ENCODE data around the gene DISP2. TPM values are rescaled to one million over a fixed set of nuclear protein-coding genes. Genes with fewer than 3 reads are reported as not detected.
A peak's percentile ranks its signal among the peaks of the same experiment; 100 is the strongest.

Gene DISP2
- total RNA-seq, 1 donor from 2014 or later, result 3.2 TPM

DNA sequence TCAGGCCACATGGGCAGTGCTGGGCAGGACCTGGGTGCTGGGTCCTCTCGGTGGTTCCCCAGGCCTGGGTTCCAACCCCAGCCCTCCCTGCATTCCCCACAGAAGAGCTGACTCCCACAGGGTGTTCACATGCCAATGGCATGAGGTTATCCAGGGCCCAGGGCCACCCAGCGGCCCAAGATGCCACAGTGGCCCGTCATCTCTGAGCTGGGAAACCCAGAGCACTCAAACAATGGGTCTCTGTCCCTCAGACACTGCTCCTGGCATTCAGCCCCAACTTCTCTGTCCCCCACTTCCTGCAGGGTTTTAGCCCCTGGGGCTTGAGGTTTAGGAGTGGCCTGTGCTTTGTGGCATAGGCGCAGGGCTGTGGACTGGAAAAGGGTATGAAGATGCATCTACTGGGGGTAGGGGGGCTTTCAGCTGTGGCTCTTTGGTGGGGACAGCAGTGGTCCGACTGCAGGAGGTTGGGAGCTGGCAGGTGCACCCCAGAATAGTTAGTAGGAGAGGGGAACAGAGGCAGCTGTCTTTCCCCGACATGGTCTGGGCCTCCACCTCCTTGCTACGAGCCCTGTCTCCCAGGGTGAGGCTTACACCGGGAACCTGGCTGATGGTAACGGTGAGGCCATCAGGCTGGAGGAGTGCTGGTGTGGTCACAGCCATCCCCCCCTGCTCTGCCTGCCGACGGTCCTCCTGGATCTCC, 18.9 kb upstream of the DISP2 start:
- H3K4me3 ChIP-seq (ENCODE audit: low read depth, low read length), result peak overlapping the region; percentile 46

DNA sequence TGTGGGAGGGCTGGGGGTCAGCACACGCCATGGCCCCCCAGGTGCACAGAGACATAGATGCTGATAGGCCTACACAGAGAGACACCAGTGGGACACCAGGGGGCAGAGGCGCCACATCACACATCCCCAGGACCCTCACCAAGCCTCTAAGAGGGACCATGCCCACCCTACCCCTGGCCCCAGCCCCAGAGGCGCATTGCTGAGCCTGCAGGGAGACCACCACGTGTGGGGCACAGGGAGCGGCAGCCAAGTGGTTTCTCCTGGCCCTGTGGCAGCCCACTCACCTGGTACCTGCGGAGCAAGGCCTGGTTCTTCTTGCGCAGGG, 18.4 kb upstream of the DISP2 start:
- Histone ChIP-seq H3K4me3 (ENCODE audit: low read depth, low read length) (peak overlapping the region; percentile 46), H3K27me3 (ENCODE audit: control insufficient read depth, insufficient read depth, low read length) (no peaks in the 10 kb centered on the region), H3K36me3 (ENCODE audit: control insufficient read depth, insufficient read depth, low read length) (peaks cover 3% of the 10 kb centered on the region)
- TF ChIP-seq, protein P1, sequence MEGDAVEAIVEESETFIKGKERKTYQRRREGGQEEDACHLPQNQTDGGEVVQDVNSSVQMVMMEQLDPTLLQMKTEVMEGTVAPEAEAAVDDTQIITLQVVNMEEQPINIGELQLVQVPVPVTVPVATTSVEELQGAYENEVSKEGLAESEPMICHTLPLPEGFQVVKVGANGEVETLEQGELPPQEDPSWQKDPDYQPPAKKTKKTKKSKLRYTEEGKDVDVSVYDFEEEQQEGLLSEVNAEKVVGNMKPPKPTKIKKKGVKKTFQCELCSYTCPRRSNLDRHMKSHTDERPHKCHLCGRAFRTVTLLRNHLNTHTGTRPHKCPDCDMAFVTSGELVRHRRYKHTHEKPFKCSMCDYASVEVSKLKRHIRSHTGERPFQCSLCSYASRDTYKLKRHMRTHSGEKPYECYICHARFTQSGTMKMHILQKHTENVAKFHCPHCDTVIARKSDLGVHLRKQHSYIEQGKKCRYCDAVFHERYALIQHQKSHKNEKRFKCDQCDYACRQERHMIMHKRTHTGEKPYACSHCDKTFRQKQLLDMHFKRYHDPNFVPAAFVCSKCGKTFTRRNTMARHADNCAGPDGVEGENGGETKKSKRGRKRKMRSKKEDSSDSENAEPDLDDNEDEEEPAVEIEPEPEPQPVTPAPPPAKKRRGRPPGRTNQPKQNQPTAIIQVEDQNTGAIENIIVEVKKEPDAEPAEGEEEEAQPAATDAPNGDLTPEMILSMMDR (IDR thresholded peaks at IDR 0.05; ENCODE audit: insufficient read depth, low read length, poor library complexity, severe bottlenecking), result peak; percentile 33
- DNase-seq (ENCODE audit: low read depth), result no peak

More for the DNA sequence above, 18.9 kb upstream of the DISP2 start:
- peak; percentile 82 for DNase-seq (ENCODE audit: low read depth)
- peaks cover 3% of the 10 kb centered on the region for H3K36me3 ChIP-seq (ENCODE audit: control insufficient read depth, insufficient read depth, low read length)
- H3K27me3 ChIP-seq (ENCODE audit: control insufficient read depth, insufficient read depth, low read length), result no peaks in the 10 kb centered on the region
- TF ChIP-seq, protein P1 (IDR thresholded peaks at IDR 0.05; ENCODE audit: insufficient read depth, low read length, poor library complexity, severe bottlenecking), result no peak

DNA sequence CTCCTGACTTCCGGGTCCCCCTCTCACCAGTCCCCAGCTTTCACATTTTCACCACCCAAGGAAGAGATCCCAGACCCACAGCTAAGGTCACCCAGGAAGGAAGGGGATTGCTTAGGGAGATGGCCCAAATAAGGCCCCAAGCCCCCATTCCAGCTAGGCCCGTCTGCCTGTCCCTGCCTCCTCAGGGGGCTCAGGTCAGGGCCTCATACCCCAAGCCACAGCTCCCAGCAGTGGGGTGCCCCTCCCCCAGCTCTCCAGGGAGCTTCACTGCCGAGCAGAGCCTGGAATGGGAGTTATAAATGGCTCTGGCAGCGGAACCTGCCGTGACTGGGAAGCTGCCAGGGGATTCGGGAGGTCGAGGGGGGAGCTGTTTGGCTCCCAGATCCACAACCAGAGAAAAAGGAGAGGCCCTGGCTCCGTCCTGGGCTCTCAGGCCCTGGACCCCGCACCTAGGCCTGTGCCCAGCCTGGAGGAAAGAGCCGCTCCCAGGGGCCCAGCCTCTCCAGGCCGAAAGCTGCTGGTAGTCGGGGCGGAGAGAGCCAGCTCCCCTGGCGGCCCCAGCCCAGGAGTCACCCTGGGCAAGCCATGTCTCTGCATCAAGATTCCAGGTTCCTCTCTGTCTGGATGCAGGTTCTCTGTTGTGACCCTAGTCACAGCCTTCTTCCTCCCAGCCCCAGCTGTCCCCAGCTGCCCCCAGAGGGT, 17.8 kb upstream of the DISP2 start:
- no peak for DNase-seq (ENCODE audit: low read depth)

DNA sequence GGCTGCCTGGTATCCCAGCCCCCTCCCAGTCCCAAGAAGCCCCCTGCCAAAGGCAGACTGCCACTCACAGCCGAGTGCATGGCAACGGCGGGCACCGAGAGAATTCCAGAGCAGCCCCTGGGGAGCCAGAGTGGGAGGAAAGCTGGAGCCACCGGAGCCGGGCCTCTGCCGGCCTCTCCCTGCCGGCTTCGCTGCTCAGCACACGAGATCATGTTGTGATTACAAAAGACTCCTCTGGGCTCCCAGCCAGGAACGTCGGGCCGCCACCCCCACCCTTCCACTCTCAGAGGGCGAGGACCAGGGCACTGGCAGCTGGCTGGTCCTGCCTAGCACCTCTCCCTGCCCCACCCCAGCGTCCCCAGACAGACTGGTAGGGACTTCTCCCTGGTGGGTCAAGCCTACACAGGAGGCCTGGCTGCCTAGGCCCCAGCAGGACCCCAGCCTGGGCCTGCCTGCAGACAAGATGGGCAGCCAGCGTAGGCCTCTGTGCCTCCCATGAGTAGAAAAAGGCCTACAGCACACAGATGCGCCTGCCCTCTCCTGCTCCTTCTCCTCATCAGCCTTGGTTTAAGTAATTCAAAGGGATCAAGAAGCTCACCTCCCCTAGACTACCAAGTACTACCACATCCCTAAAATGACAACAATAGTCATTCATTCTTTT, 17.1 kb upstream of the DISP2 start, which contains the start of gene CCDC9B:
Gene CCDC9B, minus strand, starts transcription at position 200 of the 661 bp plus-strand sequence. Its CDS starts 120 bp downstream, at position 80.
- Histone ChIP-seq H3K4me3 (ENCODE audit: low read depth, low read length) (peak within 1 kb of the TSS; percentile 46), H3K27me3 (ENCODE audit: control insufficient read depth, insufficient read depth, low read length) (no peaks in the 10 kb centered on the region), H3K36me3 (ENCODE audit: control insufficient read depth, insufficient read depth, low read length) (peaks cover 3% of the 10 kb centered on the region)
- peak; percentile 54 for DNase-seq (ENCODE audit: low read depth)
- TF ChIP-seq, protein P1 (IDR thresholded peaks at IDR 0.05; ENCODE audit: insufficient read depth, low read length, poor library complexity, severe bottlenecking), result no peak

More for the DNA sequence above, 17.8 kb upstream of the DISP2 start:
- H3K36me3 ChIP-seq (ENCODE audit: control insufficient read depth, insufficient read depth, low read length), result peaks cover 3% of the 10 kb centered on the region
- peak overlapping the region; percentile 46 for H3K4me3 ChIP-seq (ENCODE audit: low read depth, low read length)
- TF ChIP-seq, protein P1 (IDR thresholded peaks at IDR 0.05; ENCODE audit: insufficient read depth, low read length, poor library complexity, severe bottlenecking), result no peak
- H3K27me3 ChIP-seq (ENCODE audit: control insufficient read depth, insufficient read depth, low read length), result no peaks in the 10 kb centered on the region

DNA sequence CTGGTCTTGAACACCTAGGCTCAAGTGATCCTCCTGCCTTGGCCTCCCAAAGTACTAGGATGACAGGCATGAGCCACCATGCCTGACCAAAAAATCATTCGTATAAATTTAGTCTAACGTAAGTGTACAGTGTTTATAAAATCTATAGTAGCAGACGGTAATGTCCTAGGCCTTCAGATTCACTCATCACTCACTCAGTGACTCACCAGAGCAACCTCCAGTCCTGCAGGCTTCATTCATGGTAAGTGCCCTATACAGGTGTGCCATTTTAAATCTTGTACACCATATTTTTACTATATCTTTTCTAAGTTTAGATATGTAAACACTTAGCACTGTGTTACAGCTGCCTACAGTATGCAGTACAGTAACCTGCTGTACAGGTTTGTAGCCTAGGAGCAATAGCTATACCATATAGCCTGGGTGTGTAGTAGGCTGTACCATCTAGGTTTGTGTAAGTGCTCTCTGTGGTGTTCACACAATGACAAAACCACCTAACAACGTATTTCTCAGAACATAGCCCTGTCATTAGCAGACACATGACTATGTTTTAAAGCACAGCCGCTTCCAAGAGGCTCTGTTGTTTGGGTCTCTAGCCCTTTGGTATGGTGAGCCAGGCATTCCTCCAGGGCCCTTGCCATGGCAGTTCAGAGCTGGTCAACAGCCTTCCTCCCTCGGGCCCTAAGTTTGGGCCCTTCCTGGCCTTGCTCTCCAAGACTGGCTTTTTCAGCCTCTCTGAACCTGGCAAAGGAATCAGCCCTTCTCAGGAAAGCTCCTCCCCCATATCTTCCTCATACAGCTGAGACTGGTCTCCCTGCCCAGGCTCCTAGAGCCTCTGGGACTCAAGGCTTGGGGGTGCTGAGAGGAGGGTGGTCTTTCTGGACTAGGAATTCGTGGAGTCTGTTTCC, 15.4 kb upstream of the DISP2 start:
- TF ChIP-seq, protein P1 (IDR thresholded peaks at IDR 0.05; ENCODE audit: insufficient read depth, low read length, poor library complexity, severe bottlenecking), result no peak
- H3K4me3 ChIP-seq (ENCODE audit: low read depth, low read length), result no peak overlapping the region
- DNase-seq (ENCODE audit: low read depth), result no peak
- H3K36me3 ChIP-seq (ENCODE audit: control insufficient read depth, insufficient read depth, low read length), result no peaks in the 10 kb centered on the region
- H3K27me3 ChIP-seq (ENCODE audit: control insufficient read depth, insufficient read depth, low read length), result no peaks in the 10 kb centered on the region

Measured in kidney epithelial cell (primary cell).